T-helper 1 cell treated with Interleukin-12 subunit alpha and Interleukin-12 subunit beta and Interleukin-4 antibody, amounts not matched to agents 30 μg/mL and 1 μg/mL, for 36 hours (primary cell): ENCODE results near the gene TSPY9.
"Not testable (repeated sequence)": the region's sequence is repeated elsewhere in the genome, so short reads cannot be mapped to it uniquely, and the experiment has no call there.

ENCODE experiments used
- H3K27ac Mint-ChIP-seq: one replicate; pipeline ENCODE4 v1.8.0; 2021; ENCODE audit warnings: mild to moderate bottlenecking, mixed read lengths
- H3K27me3 Mint-ChIP-seq: one replicate; pipeline ENCODE4 v1.8.0; 2021; ENCODE audit warnings: low read depth, mixed read lengths
- H3K36me3 Mint-ChIP-seq: one replicate; pipeline ENCODE4 v1.8.0; 2021; ENCODE audit warnings: low read depth, mixed read lengths
- H3K4me1 Mint-ChIP-seq: one replicate; pipeline ENCODE4 v1.8.0; 2021; ENCODE audit warnings: low read depth, mixed read lengths
- H3K4me3 Mint-ChIP-seq: one replicate; pipeline ENCODE4 v1.8.0; 2021; ENCODE audit warnings: mild to moderate bottlenecking, moderate library complexity, mixed read lengths
- H3K9me3 Mint-ChIP-seq: one replicate; pipeline ENCODE4 v1.8.0; 2021; ENCODE audit warnings: mixed read lengths

TSPY9 gene, protein sequence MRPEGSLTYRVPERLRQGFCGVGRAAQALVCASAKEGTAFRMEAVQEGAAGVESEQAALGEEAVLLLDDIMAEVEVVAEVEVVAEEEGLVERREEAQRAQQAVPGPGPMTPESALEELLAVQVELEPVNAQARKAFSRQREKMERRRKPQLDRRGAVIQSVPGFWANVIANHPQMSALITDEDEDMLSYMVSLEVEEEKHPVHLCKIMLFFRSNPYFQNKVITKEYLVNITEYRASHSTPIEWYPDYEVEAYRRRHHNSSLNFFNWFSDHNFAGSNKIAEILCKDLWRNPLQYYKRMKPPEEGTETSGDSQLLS

GRCh38 chrY:9486967-9487366 lies at the start of gene TSPY9:
Gene TSPY9, plus strand, starts transcription at chrY:9487267. Its CDS starts 46 bp downstream, at chrY:9487313.
- H3K27ac Mint-ChIP-seq, H3K9me3 Mint-ChIP-seq, H3K4me1 Mint-ChIP-seq, H3K36me3 Mint-ChIP-seq, H3K4me3 Mint-ChIP-seq, H3K27me3 Mint-ChIP-seq: not testable (repeated sequence)

DNA sequence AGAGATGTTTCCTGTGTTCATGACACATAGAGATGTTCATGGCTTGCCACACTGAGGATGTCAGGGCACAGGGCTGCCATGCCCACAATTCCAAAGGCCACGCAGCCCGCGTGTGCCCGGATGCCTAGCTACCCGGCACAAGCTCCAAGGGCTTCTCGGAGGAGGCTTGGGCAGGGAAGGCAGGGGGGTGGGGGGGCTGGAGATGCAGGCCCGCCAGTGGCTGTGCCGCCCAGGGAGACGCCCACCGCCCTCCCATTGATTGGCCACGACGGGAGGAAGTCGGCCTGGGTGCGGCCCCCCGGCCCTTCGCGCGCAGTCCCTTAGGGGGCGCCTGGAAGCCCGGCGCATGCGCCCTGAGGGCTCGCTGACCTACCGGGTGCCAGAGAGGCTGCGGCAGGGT lies 20.4 kb upstream of the TSPY9 start, which contains the start of gene TSPY1:
Gene TSPY1, plus strand, starts transcription at position 301 of the 400 bp plus-strand sequence. Its CDS starts 46 bp downstream, at position 347.
- not testable (repeated sequence) for H3K4me3 Mint-ChIP-seq, H3K4me1 Mint-ChIP-seq, H3K36me3 Mint-ChIP-seq, H3K27me3 Mint-ChIP-seq, H3K27ac Mint-ChIP-seq, H3K9me3 Mint-ChIP-seq

DNA sequence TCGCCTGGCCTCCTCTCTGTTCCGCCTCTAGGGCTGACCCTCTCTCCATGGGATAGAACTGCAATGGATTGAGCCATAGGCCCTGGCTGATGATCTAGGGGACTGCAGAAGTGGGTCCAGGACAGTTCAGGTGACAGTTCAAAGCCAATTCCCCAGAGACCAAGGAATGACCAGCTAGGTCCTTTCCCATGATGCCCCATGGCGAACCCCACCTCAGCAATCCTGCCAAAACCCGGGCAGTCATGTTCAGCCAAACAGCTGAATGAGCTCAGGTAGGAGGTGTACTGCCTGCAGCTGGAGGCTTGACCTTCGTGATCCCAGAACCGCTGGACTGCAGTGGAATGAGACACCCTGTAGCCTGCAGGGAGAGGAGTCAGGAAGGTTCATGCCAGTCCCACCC lies 17.3 kb downstream of the TSPY9 start:
- not testable (repeated sequence) for H3K4me3 Mint-ChIP-seq, H3K36me3 Mint-ChIP-seq, H3K27me3 Mint-ChIP-seq, H3K27ac Mint-ChIP-seq, H3K4me1 Mint-ChIP-seq, H3K9me3 Mint-ChIP-seq

- H3K27me3 Mint-ChIP-seq, H3K4me1 Mint-ChIP-seq, H3K27ac Mint-ChIP-seq, H3K4me3 Mint-ChIP-seq, H3K36me3 Mint-ChIP-seq, H3K9me3 Mint-ChIP-seq: not testable (repeated sequence)
Observed at GRCh38 chrY:9516287-9516686, 29.2 kb downstream of the TSPY9 start.

GRCh38 chrY:9527580-9527979 lies 40.5 kb downstream of the TSPY9 start, which contains the start of gene TSPY10:
Gene TSPY10, plus strand, starts transcription at chrY:9527880. Its CDS starts 46 bp downstream, at chrY:9527926.
- H3K4me3 Mint-ChIP-seq, H3K27me3 Mint-ChIP-seq, H3K27ac Mint-ChIP-seq, H3K9me3 Mint-ChIP-seq, H3K36me3 Mint-ChIP-seq, H3K4me1 Mint-ChIP-seq: not testable (repeated sequence)
